Measurements from ENCODE around the gene OGG1. TPM values are rescaled to one million over a fixed set of nuclear protein-coding genes. Genes with fewer than 3 reads are reported as not detected.

OGG1 gene
- total RNA-seq, 6 donors from 2014 or later: 13.7 to 49.2 (median 18.3) TPM

GRCh38 chr3:9794400-9794799 is 44.6 kb downstream of the OGG1 start:
- Histone ChIP-seq H3K27me3 (no peaks in the 10 kb centered on the region), H3K4me3 (peak overlapping the region in 1 of 4 donors; percentile 66), H3K36me3 (peaks cover 19 to 35% (median 26%) of the 10 kb centered on the region in 4 donors), H3K9me3 (no peaks in the 10 kb centered on the region), H3K27ac (peak overlapping the region in 1 of 4 donors; percentile 11), H3K4me1 (peaks cover 28 to 46% (median 33%) of the 10 kb centered on the region in 4 donors)
- no peak for TF ChIP-seq POLR2A (IDR thresholded peaks at IDR 0.05)
- TF ChIP-seq EP300 (IDR thresholded peaks at IDR 0.05): no peak
- TF ChIP-seq, protein P1, sequence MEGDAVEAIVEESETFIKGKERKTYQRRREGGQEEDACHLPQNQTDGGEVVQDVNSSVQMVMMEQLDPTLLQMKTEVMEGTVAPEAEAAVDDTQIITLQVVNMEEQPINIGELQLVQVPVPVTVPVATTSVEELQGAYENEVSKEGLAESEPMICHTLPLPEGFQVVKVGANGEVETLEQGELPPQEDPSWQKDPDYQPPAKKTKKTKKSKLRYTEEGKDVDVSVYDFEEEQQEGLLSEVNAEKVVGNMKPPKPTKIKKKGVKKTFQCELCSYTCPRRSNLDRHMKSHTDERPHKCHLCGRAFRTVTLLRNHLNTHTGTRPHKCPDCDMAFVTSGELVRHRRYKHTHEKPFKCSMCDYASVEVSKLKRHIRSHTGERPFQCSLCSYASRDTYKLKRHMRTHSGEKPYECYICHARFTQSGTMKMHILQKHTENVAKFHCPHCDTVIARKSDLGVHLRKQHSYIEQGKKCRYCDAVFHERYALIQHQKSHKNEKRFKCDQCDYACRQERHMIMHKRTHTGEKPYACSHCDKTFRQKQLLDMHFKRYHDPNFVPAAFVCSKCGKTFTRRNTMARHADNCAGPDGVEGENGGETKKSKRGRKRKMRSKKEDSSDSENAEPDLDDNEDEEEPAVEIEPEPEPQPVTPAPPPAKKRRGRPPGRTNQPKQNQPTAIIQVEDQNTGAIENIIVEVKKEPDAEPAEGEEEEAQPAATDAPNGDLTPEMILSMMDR (IDR thresholded peaks at IDR 0.05): no peak
- no peak for TF ChIP-seq POLR2AphosphoS5 (IDR thresholded peaks at IDR 0.05)
- DNase-seq (no peak), ATAC-seq (ENCODE audit: low FRiP score in 2 of 2) (no peak)
- 91 to 92% methylated on average over 11 of the region's 11 CpGs for WGBS, 2 donors

DNA sequence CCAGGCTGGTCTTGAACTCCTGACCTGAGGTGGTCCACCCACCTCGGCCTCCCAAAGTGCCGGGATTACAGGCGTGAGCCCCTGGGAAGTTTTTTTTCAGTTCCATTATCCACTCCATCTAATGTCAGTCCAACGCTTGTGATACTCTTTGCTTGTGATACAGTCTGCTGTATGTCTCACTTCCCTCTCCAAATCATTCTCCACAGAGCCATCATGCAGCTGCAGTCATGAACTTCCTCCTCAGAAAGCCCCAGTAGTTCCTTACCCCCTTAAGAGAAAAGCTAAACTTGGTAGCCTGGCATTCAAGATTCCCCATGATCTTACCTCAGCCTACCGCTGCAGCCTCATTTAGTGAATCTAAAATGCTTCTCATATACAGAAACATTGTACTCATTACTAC is 45.5 kb downstream of the OGG1 start:
- WGBS, 2 donors: 87 to 89% methylated on average over 5 of the region's 5 CpGs
- Histone ChIP-seq H3K27me3 (no peaks in the 10 kb centered on the region), H3K4me1 (peaks cover 28 to 46% (median 33%) of the 10 kb centered on the region in 4 donors), H3K4me3 (no peak overlapping the region), H3K9me3 (no peaks in the 10 kb centered on the region), H3K27ac (no peak overlapping the region), H3K36me3 (peaks cover 27 to 38% (median 32%) of the 10 kb centered on the region in 4 donors)
- DNase-seq (no peak), ATAC-seq (ENCODE audit: low FRiP score in 2 of 2) (no peak)
- TF ChIP-seq POLR2A (IDR thresholded peaks at IDR 0.05) (no peak), POLR2AphosphoS5 (IDR thresholded peaks at IDR 0.05) (no peak), EP300 (IDR thresholded peaks at IDR 0.05) (no peak)
- TF ChIP-seq, protein P1 (IDR thresholded peaks at IDR 0.05): no peak

DNA sequence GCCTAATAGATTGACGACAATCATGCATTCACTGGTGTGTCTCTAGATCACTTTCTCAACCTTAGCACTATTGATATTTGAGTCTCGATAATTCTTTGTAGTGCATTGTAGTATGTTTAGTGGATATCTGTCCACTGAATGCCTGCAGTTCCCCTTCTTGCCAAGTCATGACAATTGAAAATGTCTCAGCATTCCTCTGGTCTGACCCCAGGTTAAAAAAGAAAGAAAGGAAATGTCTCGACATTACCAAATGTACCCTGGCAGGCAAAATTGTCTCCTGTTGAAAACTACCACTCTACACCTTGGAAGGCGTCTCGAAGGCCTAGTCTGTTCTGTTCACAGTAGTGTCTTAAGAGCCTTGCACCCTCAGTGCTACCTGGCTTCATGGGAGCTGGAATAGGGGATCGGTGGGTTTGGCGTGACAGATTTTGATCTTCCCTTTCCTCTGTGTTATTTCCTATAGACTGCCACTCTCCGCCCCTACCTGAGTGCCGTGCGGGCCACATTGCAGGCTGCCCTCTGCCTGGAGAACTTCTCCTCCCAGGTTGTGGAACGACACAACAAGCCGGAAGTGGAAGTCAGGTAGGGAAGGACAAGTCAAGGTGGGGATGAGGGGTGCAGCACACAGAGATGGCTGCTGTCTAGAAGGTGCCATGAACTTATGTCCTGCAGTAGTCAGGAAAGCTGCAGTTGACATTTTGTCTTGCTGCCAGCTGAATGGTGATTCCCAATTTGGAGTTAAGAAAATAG is 47.6 kb downstream of the OGG1 start:
- TF ChIP-seq POLR2AphosphoS5 (IDR thresholded peaks at IDR 0.05) (no peak), POLR2A (IDR thresholded peaks at IDR 0.05) (no peak), EP300 (IDR thresholded peaks at IDR 0.05) (no peak)
- TF ChIP-seq, protein P1 (IDR thresholded peaks at IDR 0.05): no peak
- Histone ChIP-seq H3K27me3 (no peaks in the 10 kb centered on the region), H3K4me1 (peaks cover 17 to 34% (median 21%) of the 10 kb centered on the region in 4 donors), H3K27ac (no peak overlapping the region), H3K4me3 (no peak overlapping the region), H3K9me3 (no peaks in the 10 kb centered on the region), H3K36me3 (peaks cover 40 to 57% (median 51%) of the 10 kb centered on the region in 4 donors)
- DNase-seq (no peak), ATAC-seq (ENCODE audit: low FRiP score in 2 of 2) (no peak)
- WGBS, 2 donors: 92 to 96% methylated on average over 12 of the region's 12 CpGs

DNA sequence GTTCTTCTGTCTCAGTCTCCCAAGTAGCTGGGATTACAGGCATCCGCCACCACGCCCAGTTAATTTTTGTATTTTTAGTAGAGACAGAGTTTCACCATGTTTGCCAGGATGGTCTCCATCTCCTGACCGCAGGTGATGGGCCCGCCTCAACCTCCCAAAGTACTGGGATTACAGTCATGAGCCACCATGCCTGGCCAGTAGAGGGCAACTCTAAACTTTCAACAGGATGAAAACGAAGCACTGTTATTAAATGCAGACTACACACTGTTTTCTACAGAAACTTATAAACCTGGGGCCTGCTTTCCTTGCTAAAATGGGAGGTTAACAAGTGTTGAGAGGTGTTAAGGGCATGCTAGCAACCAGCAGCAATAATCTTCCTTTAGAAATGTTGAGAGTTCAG is 50.8 kb downstream of the OGG1 start:
- DNase-seq (no peak), ATAC-seq (ENCODE audit: low FRiP score in 2 of 2) (no peak)
- WGBS, 2 donors: 79 to 87% methylated on average over 5 of the region's 5 CpGs
- H3K27ac ChIP-seq: no peak overlapping the region
- no peaks in the 10 kb centered on the region for H3K27me3 ChIP-seq
- no peak overlapping the region for H3K4me3 ChIP-seq
- H3K36me3 ChIP-seq: peaks cover 64 to 85% (median 79%) of the 10 kb centered on the region in 4 donors
- H3K9me3 ChIP-seq: no peaks in the 10 kb centered on the region
- peaks cover 0 to 13% (median 2%) of the 10 kb centered on the region in 4 donors for H3K4me1 ChIP-seq
- TF ChIP-seq POLR2A (IDR thresholded peaks at IDR 0.05): no peak
- TF ChIP-seq, protein P1 (IDR thresholded peaks at IDR 0.05): no peak
- TF ChIP-seq POLR2AphosphoS5 (IDR thresholded peaks at IDR 0.05): no peak
- TF ChIP-seq EP300 (IDR thresholded peaks at IDR 0.05): no peak
